ENCODE measurements around the gene RNU1-4.
"Not testable (repeated sequence)": the region's sequence is repeated elsewhere in the genome, so short reads cannot be mapped to it uniquely, and the experiment has no call there.

Gene RNU1-4

GRCh38 chr1:16770139-16770759 lies 29.9 kb downstream of the RNU1-4 start:
- DNase-seq (ENCODE audit: low read depth), result not testable (repeated sequence)

- not testable (repeated sequence) for DNase-seq (ENCODE audit: low read depth)
These were observed 30.7 kb downstream of the RNU1-4 start for GRCh38 chr1:16770896-16771446.

GRCh38 chr1:16772275-16773204 lies 32.2 kb downstream of the RNU1-4 start:
- not testable (repeated sequence) for DNase-seq (ENCODE audit: low read depth)

GRCh38 chr1:16773205-16773596 lies 32.9 kb downstream of the RNU1-4 start:
- DNase-seq (ENCODE audit: low read depth), result not testable (repeated sequence)

GRCh38 chr1:16773723-16774122 lies 33.4 kb downstream of the RNU1-4 start:
- not testable (repeated sequence) for DNase-seq (ENCODE audit: low read depth)

GRCh38 chr1:16774773-16775172 lies 34.5 kb downstream of the RNU1-4 start:
- DNase-seq (ENCODE audit: low read depth), result not testable (repeated sequence)

GRCh38 chr1:16775290-16775689 lies 35.0 kb downstream of the RNU1-4 start:
- not testable (repeated sequence) for DNase-seq (ENCODE audit: low read depth)

- DNase-seq (ENCODE audit: low read depth), result not testable (repeated sequence)
These were observed 35.9 kb downstream of the RNU1-4 start for GRCh38 chr1:16776248-16776647.

- DNase-seq (ENCODE audit: low read depth), result not testable (repeated sequence)
These were observed 36.5 kb downstream of the RNU1-4 start for GRCh38 chr1:16776835-16777234.

- not testable (repeated sequence) for DNase-seq (ENCODE audit: low read depth)
These were observed 37.5 kb downstream of the RNU1-4 start for GRCh38 chr1:16777821-16778220.

GRCh38 chr1:16779525-16779924 lies 39.2 kb downstream of the RNU1-4 start:
- not testable (repeated sequence) for DNase-seq (ENCODE audit: low read depth)

GRCh38 chr1:16781033-16781432 lies 40.7 kb downstream of the RNU1-4 start:
- DNase-seq (ENCODE audit: low read depth), result not testable (repeated sequence)

- not testable (repeated sequence) for DNase-seq (ENCODE audit: low read depth)
These were observed 41.3 kb downstream of the RNU1-4 start for GRCh38 chr1:16781625-16782024.

GRCh38 chr1:16784955-16785354 lies 44.6 kb downstream of the RNU1-4 start:
- DNase-seq (ENCODE audit: low read depth), result not testable (repeated sequence)

- DNase-seq (ENCODE audit: low read depth), result not testable (repeated sequence)
These were observed 46.0 kb downstream of the RNU1-4 start for GRCh38 chr1:16786362-16786761.

GRCh38 chr1:16787175-16787574 lies 46.9 kb downstream of the RNU1-4 start:
- DNase-seq (ENCODE audit: low read depth), result not testable (repeated sequence)

- DNase-seq (ENCODE audit: low read depth), result not testable (repeated sequence)
These were observed 47.4 kb downstream of the RNU1-4 start for GRCh38 chr1:16787711-16788110.
